RWPE1 (cell line): Measurements from ENCODE around the gene SIM2.
A peak's percentile ranks its signal among the peaks of the same experiment; 100 is the strongest.

Source experiments
- CTCF ChIA-PET: fragments of 350-600 bp; sonication (Branson Sonifier 250); formaldehyde crosslinking; extraction: SDS; loops from one replicate; lab custom pipeline; 2021; lab: Yijun Ruan, JAX
- POLR2A ChIA-PET: fragments of 400-600 bp; formaldehyde crosslinking; extraction: SDS; loops from one replicate; lab custom pipeline; 2020; ENCODE audit warnings: antibody characterized with exemption; ENCODE audit not compliant: low non-redundant PET; lab: Yijun Ruan, JAX
- DNase-seq: peaks from one replicate; pipeline ENCODE4 v3.0.0; 2012; ENCODE audit warnings: low spot score
- H3K27ac ChIP-seq: fragments of 450-650 bp; 2 replicates; pipeline ENCODE4 v1.5.1; 2017
- CTCF ChIP-seq: fragments of 450-650 bp; conservative IDR thresholded peaks from 2 replicates; pipeline ENCODE4 v1.5.1; 2017; ENCODE audit warnings: low read depth, mild to moderate bottlenecking

SIM2 gene

DNA sequence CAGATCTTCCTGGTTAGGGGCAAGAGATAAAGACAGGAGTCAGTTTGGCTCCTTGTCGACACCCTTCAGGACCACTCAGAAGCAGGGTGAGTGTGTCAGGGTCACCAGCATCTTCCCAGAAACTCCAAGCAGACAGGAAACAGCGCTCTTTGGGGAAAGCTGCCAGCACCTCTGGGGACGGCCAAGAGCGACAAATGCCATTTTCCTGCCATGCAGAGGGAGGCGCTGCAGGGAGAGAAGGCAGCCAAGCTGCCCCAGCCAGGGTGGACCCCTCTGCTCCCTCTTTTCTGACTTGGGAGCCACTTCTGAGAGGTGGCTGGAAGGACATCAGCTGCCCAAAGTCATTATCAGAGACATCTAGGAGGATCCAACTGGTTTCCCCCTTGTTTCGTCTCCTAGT, 29.0 kb downstream of the SIM2 start:
- no peak for TF ChIP-seq CTCF
- no peak for DNase-seq
- POLR2A ChIA-PET: no interaction called here
- H3K27ac ChIP-seq: peak overlapping the region; percentile 27; the same call in 1 of the 2 replicates
- CTCF ChIA-PET: no interaction called here

GRCh38 chr21:36728371-36729111, 29.6 kb downstream of the SIM2 start:
- peak overlapping the region; percentile 27 for H3K27ac ChIP-seq
- CTCF ChIA-PET: interaction anchor here (0.6 kb wide), 1 partner anchor 219 kb away, joined by 3 read pairs; no protein-coding TSS in a partner anchor
- POLR2A ChIA-PET: no interaction called here
- DNase-seq: no peak
- no peak for TF ChIP-seq CTCF

DNA sequence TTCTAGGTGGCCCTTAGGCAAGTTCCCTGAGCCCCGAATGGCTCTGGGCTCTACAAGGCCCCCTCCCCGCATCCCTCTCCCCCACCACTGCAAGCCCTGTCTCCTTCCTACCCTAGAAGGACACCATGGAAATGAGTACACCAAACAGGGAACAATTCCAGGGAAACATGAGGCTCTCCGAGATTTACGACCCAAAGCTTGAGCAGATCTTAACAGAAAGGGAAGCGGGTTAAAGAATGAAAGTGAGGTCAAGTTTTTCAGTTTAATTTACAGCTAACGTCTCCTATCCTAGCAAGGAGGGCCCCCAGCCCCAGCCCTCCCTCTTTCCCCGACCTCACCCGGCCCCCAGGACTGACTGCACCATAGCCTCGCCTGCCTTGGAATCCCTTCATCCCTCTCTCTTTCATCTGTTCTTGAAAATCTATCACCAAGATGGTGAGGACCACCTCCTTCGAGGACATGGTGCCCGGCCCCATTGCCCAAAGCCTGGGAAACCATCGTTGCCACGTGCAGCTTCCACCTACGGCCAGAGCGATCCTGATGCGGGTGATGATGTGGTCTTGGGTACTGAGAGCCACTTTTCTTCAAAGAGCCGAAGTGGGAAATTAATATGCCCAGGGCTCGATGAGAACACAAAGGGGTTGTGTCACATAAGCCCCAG, 30.5 kb downstream of the SIM2 start:
- ChIA-PET POLR2A (no interaction called here), CTCF (no interaction called here)

DNA sequence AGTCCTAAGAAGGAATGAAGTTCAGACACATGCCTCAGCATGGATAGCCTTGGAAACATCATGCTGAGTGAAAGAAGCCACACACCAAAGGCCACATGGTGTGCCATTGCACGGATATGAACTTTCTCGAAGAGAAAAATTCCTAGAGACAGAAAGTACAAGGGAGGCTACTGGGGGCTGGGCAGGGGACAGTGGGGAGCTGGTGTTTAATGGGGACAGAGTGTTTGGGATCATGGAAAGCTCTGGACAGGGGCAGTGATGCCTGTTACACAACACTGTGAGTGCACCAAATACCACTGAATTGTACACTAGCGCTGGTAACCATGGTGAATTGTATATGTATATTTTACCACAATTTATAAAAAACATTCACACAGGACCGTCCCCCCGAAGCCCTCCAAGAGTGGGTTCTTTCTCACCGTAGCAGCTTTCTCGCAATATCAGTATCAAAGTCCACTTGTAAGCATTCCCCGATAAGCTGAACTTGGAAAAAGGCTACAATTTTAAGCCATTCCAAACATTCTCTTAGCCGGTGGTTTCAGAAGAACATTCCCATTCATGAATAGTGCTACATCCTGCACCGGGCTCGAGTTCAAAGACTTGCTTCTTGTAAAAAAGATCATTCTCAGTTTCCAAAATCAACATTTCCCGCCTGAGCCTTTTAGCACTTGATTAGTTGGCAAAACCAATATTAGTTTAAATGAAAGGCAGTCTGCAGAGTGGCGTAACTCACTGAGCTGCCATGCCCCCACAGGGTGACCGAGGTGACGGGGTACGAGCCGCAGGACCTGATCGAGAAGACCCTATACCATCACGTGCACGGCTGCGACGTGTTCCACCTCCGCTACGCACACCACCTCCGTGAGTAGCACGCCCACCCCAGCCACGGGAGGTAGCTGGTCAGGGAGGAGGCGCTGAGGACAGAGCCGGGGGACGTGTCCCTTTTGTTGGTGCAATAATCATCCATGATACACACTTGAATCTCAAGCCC, 31.7 kb downstream of the SIM2 start:
- DNase-seq: no peak
- POLR2A ChIA-PET: no interaction called here
- no peak for TF ChIP-seq CTCF
- CTCF ChIA-PET: interaction anchor here (0.6 kb wide), 1 partner anchor 262 kb away, joined by 3 read pairs; no protein-coding TSS in a partner anchor
- H3K27ac ChIP-seq: no peak overlapping the region

More for the DNA sequence above, 30.5 kb downstream of the SIM2 start:
- H3K27ac ChIP-seq: peak overlapping the region; percentile 27
- DNase-seq: no peak
- no peak for TF ChIP-seq CTCF

GRCh38 chr21:36732217-36732616, 33.3 kb downstream of the SIM2 start:
- ChIA-PET CTCF (interaction anchor here (0.6 kb wide), 1 partner anchor 105 kb away, joined by 3 read pairs; no protein-coding TSS in a partner anchor), POLR2A (no interaction called here)
- TF ChIP-seq CTCF: no peak
- no peak for DNase-seq
- peak overlapping the region; percentile 6; the same call in 1 of the 2 replicates for H3K27ac ChIP-seq
